NCI-H1092 treated with DMSO at 0.1 percent for 48 hours (cell line): ENCODE results near the gene NAB2.

Experiments
- DNase-seq: peaks from one replicate; lab custom pipeline; 2025; lab: John Stamatoyannopoulos, UW

Gene NAB2

GRCh38 chr12:57094208-57095160, 5.6 kb downstream of the NAB2 start:
- no peak for DNase-seq

- no peak for DNase-seq
These were observed 6.5 kb downstream of the NAB2 start for GRCh38 chr12:57095440-57095839.

- DNase-seq = no peak
These were observed 7.2 kb downstream of the NAB2 start for GRCh38 chr12:57096099-57096572.

GRCh38 chr12:57096748-57097553, 8.0 kb downstream of the NAB2 start:
- DNase-seq = no peak

- DNase-seq = no peak
These were observed 8.6 kb downstream of the NAB2 start for GRCh38 chr12:57097554-57097835.

- DNase-seq = no peak
These were observed 9.6 kb downstream of the NAB2 start for GRCh38 chr12:57098546-57098945.

- DNase-seq = no peak
These were observed 10.3 kb downstream of the NAB2 start for GRCh38 chr12:57099047-57099714.

GRCh38 chr12:57099766-57100165, 10.9 kb downstream of the NAB2 start:
- DNase-seq = no peak

GRCh38 chr12:57101892-57102695, 13.2 kb downstream of the NAB2 start:
- DNase-seq = no peak

- no peak for DNase-seq
These were observed 14.9 kb downstream of the NAB2 start for GRCh38 chr12:57103856-57104255.

- no peak for DNase-seq
These were observed 15.5 kb downstream of the NAB2 start for GRCh38 chr12:57104292-57104910.

- no peak for DNase-seq
These were observed 16.3 kb downstream of the NAB2 start for GRCh38 chr12:57105011-57105753.

GRCh38 chr12:57106021-57106708, 17.3 kb downstream of the NAB2 start:
- DNase-seq = peak; percentile 21

- no peak for DNase-seq
These were observed 18.7 kb downstream of the NAB2 start for GRCh38 chr12:57107456-57108155.

- no peak for DNase-seq
These were observed 20.5 kb downstream of the NAB2 start for GRCh38 chr12:57109207-57110103.

- DNase-seq = no peak
These were observed 21.5 kb downstream of the NAB2 start for GRCh38 chr12:57110104-57111030.
